Endothelial cell of umbilical vein (primary cell): ENCODE results near the gene HECTD3.

ENCODE experiments used
- CTCF ChIP-seq, 2 donors: IDR thresholded peaks; 1 replicate in 1 of 2; 2 replicates in 1 of 2; pipeline ENCODE4 v1.5.1; 2011; ENCODE audit warnings: low read length in 2 of 2, mild to moderate bottlenecking in 2 of 2, moderate library complexity in 2 of 2, control low read depth in 1 of 2, inconsistent platforms in 1 of 2, low read depth in 1 of 2; ENCODE audit not compliant: insufficient read depth in 1 of 2; ENCODE audit errors: extremely low read depth in 1 of 2
- POLR2A ChIP-seq: IDR thresholded peaks from 2 replicates; pipeline ENCODE4 v1.6.1; 2012; ENCODE audit warnings: low read depth, mild to moderate bottlenecking, control low read depth, low read length

GRCh38 chr1:44973645-44974044 is 37.5 kb downstream of the HECTD3 start:
- TF ChIP-seq CTCF (IDR thresholded peaks at IDR 0.05; ENCODE audit: extremely low read depth in 1 of 2, insufficient read depth in 1 of 2, low read depth in 1 of 2, low read length in 2 of 2) (no peak), POLR2A (no peak)
